Measurements from ENCODE around the gene ZNF793.
A peak's percentile ranks its signal among the peaks of the same experiment; 100 is the strongest.

Gene ZNF793

GRCh38 chr19:37506387-37507166 is at the start of gene ZNF793:
Gene ZNF793 (plus strand): TSS chr19:37506939. CDS start chr19:37523440, 16,501 bp downstream.
- intact Hi-C loops (cut with DNase I), result loop anchor here (2.0 to 10.0 kb wide), 2 partner anchors 38 to 148 kb away; partner anchors contain the start of genes ZFP30 and ZNF570
- DNase-seq, result peak; percentile 71 to 96 (median 80)

- intact Hi-C loops (cut with DNase I), result loop anchor here (2.0 to 10.0 kb wide), 4 partner anchors 96 to 311 kb away; partner anchors contain the start of genes ZNF383, ZNF527, ZNF540 and ZNF571
- peak in 1 of 10 donors; percentile 5 for DNase-seq
Observed at GRCh38 chr19:37466277-37466797, 40.4 kb upstream of the ZNF793 start.

GRCh38 chr19:37466798-37467607 is 39.7 kb upstream of the ZNF793 start, which contains the start of gene ZNF569:
Gene ZNF569 (minus strand): TSS chr19:37467444. CDS start chr19:37444921, 22,523 bp downstream.
- peak; percentile 87 to 99 (median 92) for DNase-seq
- intact Hi-C loops (cut with DNase I), result loop anchor here (2.0 to 10.0 kb wide), 4 partner anchors 96 to 310 kb away; partner anchors contain the start of genes ZNF383, ZNF527, ZNF540 and ZNF571

GRCh38 chr19:37467608-37468090 is 39.1 kb upstream of the ZNF793 start:
- DNase-seq, result no peak
- intact Hi-C loops (cut with DNase I), result loop anchor here (2.0 to 10.0 kb wide), 5 partner anchors 39 to 310 kb away; partner anchors contain the start of genes ZNF383, ZNF527, ZNF540 and ZNF571

- peak; percentile 87 to 99 (median 92) for DNase-seq
- intact Hi-C loops (cut with DNase I), result loop anchor here (2.0 to 10.0 kb wide), 4 partner anchors 38 to 308 kb away; partner anchors contain the start of genes ZNF383, ZNF540, ZNF571 and ZNF573
Observed at GRCh38 chr19:37468961-37469777, 37.6 kb upstream of the ZNF793 start, which contains the start of gene ZNF570. Gene ZNF570 (plus strand): TSS chr19:37469356. CDS start chr19:37470355, 999 bp downstream.

- intact Hi-C loops (cut with DNase I), result no loop called here
- DNase-seq, result no peak
Observed at GRCh38 chr19:37470216-37470615, 36.5 kb upstream of the ZNF793 start.

- DNase-seq, result no peak
- intact Hi-C loops (cut with DNase I), result no loop called here
Observed at GRCh38 chr19:37472165-37472564, 34.6 kb upstream of the ZNF793 start.

- DNase-seq, result no peak
- intact Hi-C loops (cut with DNase I), result no loop called here
Observed at GRCh38 chr19:37484406-37485168, 22.2 kb upstream of the ZNF793 start.

- intact Hi-C loops (cut with DNase I), result loop anchor here (5.0 kb wide), 1 partner anchor 95 kb away; no protein-coding TSS in a partner anchor
- DNase-seq, result no peak
Observed at GRCh38 chr19:37492213-37492612, 14.5 kb upstream of the ZNF793 start.

- intact Hi-C loops (cut with DNase I), result loop anchor here (2.0 to 10.0 kb wide), 2 partner anchors 37 to 149 kb away; partner anchors contain the start of genes ZFP30 and ZNF570
- peak in 1 of 10 donors; percentile 2 for DNase-seq
Observed at GRCh38 chr19:37505958-37506386, 767 bp upstream of the ZNF793 start.

- intact Hi-C loops (cut with DNase I), result loop anchor here (2.0 to 10.0 kb wide), 2 partner anchors 38 to 148 kb away; partner anchors contain the start of genes ZFP30 and ZNF570
Observed at GRCh38 chr19:37507167-37507464, 377 bp downstream of the ZNF793 start.

GRCh38 chr19:37511186-37511585 is 4.4 kb downstream of the ZNF793 start:
- no peak for DNase-seq
- intact Hi-C loops (cut with DNase I), result no loop called here

More at GRCh38 chr19:37507167-37507464, 377 bp downstream of the ZNF793 start:
- DNase-seq, result no peak

GRCh38 chr19:37511821-37512220 is 5.1 kb downstream of the ZNF793 start:
- intact Hi-C loops (cut with DNase I), result no loop called here
- no peak for DNase-seq

GRCh38 chr19:37513397-37513796 is 6.7 kb downstream of the ZNF793 start:
- no peak for DNase-seq

GRCh38 chr19:37519890-37520289 is 13.2 kb downstream of the ZNF793 start:
- no peak for DNase-seq
- intact Hi-C loops (cut with DNase I), result no loop called here

More at GRCh38 chr19:37513397-37513796, 6.7 kb downstream of the ZNF793 start:
- intact Hi-C loops (cut with DNase I), result no loop called here

- no peak for DNase-seq
- intact Hi-C loops (cut with DNase I), result no loop called here
Observed at GRCh38 chr19:37537391-37537947, 30.7 kb downstream of the ZNF793 start.

- no peak for DNase-seq
- intact Hi-C loops (cut with DNase I), result no loop called here
Observed at GRCh38 chr19:37551129-37551993, 44.6 kb downstream of the ZNF793 start.
